GM18870 (cell line): Measurements from ENCODE around the gene SEMA3C.

Experiments used
- ATAC-seq: cut with Tn5 transposase; IDR thresholded peaks from one replicate; pipeline ENCODE4 v1.9.1; 2021; ENCODE audit warnings: moderate library complexity; ENCODE audit not compliant: unreplicated experiment

The SEMA3C gene

GRCh38 chr7:80708123-80708522 lies 210.7 kb downstream of the SEMA3C start:
- ATAC-seq: no peak

- ATAC-seq: no peak
These were observed 211.5 kb downstream of the SEMA3C start for GRCh38 chr7:80707318-80707717.

- ATAC-seq: no peak
These were observed 213.6 kb downstream of the SEMA3C start for GRCh38 chr7:80705130-80705781.

GRCh38 chr7:80703272-80703671 lies 215.6 kb downstream of the SEMA3C start:
- ATAC-seq: no peak

GRCh38 chr7:80699721-80700256 lies 219.1 kb downstream of the SEMA3C start:
- ATAC-seq: no peak

GRCh38 chr7:80699045-80699638 lies 219.7 kb downstream of the SEMA3C start:
- peak; percentile 88 for ATAC-seq
